ENCODE data around the gene DDR2. TPM values are rescaled to one million over a fixed set of nuclear protein-coding genes. Genes with fewer than 3 reads are reported as not detected.

DDR2 gene
- total and polyA plus RNA-seq, 2 donors from 2014 or later = 3.9 to 19.8 TPM

DNA sequence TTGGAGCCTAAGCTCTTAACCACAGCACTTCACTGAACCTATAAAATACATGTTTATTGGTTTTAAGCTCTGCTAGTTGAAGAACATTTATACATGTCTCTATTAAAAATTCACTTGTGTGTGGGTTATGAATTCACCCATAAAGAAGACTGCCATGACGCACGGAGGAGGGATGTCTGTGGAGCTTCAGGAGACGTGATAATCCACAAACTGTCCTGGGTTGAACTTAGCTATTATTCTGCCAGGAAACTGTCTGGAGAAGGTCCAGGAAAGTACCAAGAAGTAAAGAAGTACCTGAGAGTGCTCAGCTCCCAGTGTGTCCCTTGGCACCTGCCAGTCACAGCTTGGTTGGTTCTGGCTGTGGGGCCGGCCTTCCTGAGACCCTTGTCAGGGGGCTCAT is 56.3 kb downstream of the DDR2 start:
- Histone ChIP-seq H3K9ac (ENCODE audit: low read length in 3 of 3) (no peak overlapping the region), H3K36me3 (ENCODE audit: control insufficient read depth in 2 of 3, insufficient read depth in 3 of 3, low read length in 3 of 3) (no peaks in the 10 kb centered on the region), H3K27me3 (ENCODE audit: control insufficient read depth, insufficient read depth, low read length) (no peaks in the 10 kb centered on the region), H3K27ac (ENCODE audit: low read depth in 2 of 2, low read length in 2 of 2) (no peak overlapping the region), H3K4me1 (ENCODE audit: control insufficient read depth in 2 of 3, insufficient read depth in 2 of 3, low read depth in 1 of 3, low read length in 3 of 3) (peaks cover 0 to 9% (median 9%) of the 10 kb centered on the region in 3 donors), H3K4me3 (ENCODE audit: low read length in 3 of 3) (no peak overlapping the region), H3K9me3 (ENCODE audit: control insufficient read depth in 2 of 3, insufficient read depth in 1 of 3, low read length in 3 of 3) (no peaks in the 10 kb centered on the region)
- DNase-seq (no peak), FAIRE-seq (no peak)
- intact Hi-C loops (cut with DNase I) = no loop called here
- TF ChIP-seq, protein P1, sequence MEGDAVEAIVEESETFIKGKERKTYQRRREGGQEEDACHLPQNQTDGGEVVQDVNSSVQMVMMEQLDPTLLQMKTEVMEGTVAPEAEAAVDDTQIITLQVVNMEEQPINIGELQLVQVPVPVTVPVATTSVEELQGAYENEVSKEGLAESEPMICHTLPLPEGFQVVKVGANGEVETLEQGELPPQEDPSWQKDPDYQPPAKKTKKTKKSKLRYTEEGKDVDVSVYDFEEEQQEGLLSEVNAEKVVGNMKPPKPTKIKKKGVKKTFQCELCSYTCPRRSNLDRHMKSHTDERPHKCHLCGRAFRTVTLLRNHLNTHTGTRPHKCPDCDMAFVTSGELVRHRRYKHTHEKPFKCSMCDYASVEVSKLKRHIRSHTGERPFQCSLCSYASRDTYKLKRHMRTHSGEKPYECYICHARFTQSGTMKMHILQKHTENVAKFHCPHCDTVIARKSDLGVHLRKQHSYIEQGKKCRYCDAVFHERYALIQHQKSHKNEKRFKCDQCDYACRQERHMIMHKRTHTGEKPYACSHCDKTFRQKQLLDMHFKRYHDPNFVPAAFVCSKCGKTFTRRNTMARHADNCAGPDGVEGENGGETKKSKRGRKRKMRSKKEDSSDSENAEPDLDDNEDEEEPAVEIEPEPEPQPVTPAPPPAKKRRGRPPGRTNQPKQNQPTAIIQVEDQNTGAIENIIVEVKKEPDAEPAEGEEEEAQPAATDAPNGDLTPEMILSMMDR (IDR thresholded peaks at IDR 0.05; ENCODE audit: borderline replicate concordance, extremely low read depth, insufficient read depth) = no peak

DNA sequence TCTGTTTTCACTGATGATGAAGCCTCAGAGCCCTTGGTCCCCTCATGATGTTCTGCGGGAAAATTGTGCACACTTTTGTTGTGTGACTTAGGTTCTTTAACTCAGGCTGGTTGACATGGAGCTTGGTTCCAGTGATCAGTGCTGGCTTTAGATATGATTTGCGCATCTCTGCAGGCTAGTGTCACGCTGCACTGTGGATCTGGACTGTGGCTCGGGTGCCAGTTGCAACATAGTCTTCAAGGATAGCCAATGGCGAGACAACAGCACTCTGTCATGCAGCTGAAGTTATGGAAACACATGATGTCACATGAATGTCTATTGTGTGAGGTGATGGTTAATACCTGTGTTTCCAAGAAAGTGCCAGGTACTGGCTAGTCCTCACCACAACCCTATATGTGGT is 56.7 kb downstream of the DDR2 start:
- intact Hi-C loops (cut with DNase I) = no loop called here
- TF ChIP-seq, protein P1 (IDR thresholded peaks at IDR 0.05; ENCODE audit: borderline replicate concordance, extremely low read depth, insufficient read depth) = no peak
- H3K27ac ChIP-seq (ENCODE audit: low read depth in 2 of 2, low read length in 2 of 2) = no peak overlapping the region
- H3K27me3 ChIP-seq (ENCODE audit: control insufficient read depth, insufficient read depth, low read length) = no peaks in the 10 kb centered on the region
- H3K9ac ChIP-seq (ENCODE audit: low read length in 3 of 3) = no peak overlapping the region
- peaks cover 0 to 9% (median 9%) of the 10 kb centered on the region in 3 donors for H3K4me1 ChIP-seq (ENCODE audit: control insufficient read depth in 2 of 3, insufficient read depth in 2 of 3, low read depth in 1 of 3, low read length in 3 of 3)
- H3K9me3 ChIP-seq (ENCODE audit: control insufficient read depth in 2 of 3, insufficient read depth in 1 of 3, low read length in 3 of 3) = no peaks in the 10 kb centered on the region
- FAIRE-seq (no peak), DNase-seq (no peak)
- H3K36me3 ChIP-seq (ENCODE audit: control insufficient read depth in 2 of 3, insufficient read depth in 3 of 3, low read length in 3 of 3) = no peaks in the 10 kb centered on the region
- H3K4me3 ChIP-seq (ENCODE audit: low read length in 3 of 3) = no peak overlapping the region

DNA sequence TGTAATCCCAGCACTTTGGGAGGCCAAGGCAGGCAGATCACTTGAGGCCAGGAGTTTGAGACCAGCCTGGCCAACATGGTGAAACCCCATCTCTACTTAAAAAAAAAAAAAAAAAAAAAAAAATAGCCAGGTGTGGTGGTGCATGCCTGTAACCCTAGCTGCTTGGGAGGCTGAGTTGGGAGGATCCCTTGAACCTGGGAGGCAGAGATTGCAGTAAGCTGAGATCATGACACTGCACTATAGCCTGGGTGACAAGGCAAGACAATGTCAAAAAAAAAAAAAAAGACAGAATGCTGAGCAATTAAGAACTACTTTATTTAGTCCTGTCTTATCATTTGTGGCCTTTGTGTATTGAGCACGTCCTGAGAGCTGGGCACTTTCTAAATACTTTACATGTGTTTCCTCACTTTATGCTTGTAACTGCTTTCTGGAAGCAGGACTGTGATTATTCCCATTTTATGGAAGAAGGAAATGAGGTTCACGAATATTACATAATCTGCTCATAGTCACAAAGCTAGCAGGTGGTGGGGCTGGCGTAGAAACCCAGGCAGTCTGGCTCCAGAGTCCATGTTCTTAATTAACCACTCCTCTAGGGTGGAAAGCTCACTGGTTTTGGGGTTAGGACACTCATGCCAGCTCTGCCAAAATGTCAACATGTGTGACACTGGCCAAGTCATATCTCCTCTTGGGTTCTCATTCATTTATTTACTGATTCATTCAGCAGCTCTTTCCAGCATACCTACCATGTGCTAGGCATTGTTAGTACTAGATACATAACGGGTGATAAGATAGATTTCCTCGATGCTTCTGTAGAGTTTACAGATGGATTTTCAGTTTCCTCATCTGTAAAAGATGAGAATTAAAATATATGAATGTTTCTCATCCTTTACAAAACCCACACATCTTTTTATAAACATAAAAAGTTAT is 57.7 kb downstream of the DDR2 start:
- no peak overlapping the region for H3K27ac ChIP-seq (ENCODE audit: low read depth in 2 of 2, low read length in 2 of 2)
- H3K36me3 ChIP-seq (ENCODE audit: control insufficient read depth in 2 of 3, insufficient read depth in 3 of 3, low read length in 3 of 3) = no peaks in the 10 kb centered on the region
- H3K9me3 ChIP-seq (ENCODE audit: control insufficient read depth in 2 of 3, insufficient read depth in 1 of 3, low read length in 3 of 3) = no peaks in the 10 kb centered on the region
- TF ChIP-seq, protein P1 (IDR thresholded peaks at IDR 0.05; ENCODE audit: borderline replicate concordance, extremely low read depth, insufficient read depth) = no peak
- no peak for DNase-seq
- no peaks in the 10 kb centered on the region for H3K27me3 ChIP-seq (ENCODE audit: control insufficient read depth, insufficient read depth, low read length)
- peaks cover 0 to 9% (median 9%) of the 10 kb centered on the region in 3 donors for H3K4me1 ChIP-seq (ENCODE audit: control insufficient read depth in 2 of 3, insufficient read depth in 2 of 3, low read depth in 1 of 3, low read length in 3 of 3)
- no peak overlapping the region for H3K9ac ChIP-seq (ENCODE audit: low read length in 3 of 3)
- H3K4me3 ChIP-seq (ENCODE audit: low read length in 3 of 3) = no peak overlapping the region
- no peak for FAIRE-seq
- intact Hi-C loops (cut with DNase I) = no loop called here
